GM15510 (cell line): ENCODE data around the gene GDF10.

ENCODE experiments used
- POLR2A ChIP-seq: IDR thresholded peaks from 3 replicates; pipeline ENCODE4 v1.6.1; 2011; ENCODE audit warnings: borderline replicate concordance; ENCODE audit not compliant: insufficient read length; ENCODE audit errors: extremely low read depth

GDF10 gene

GRCh38 chr10:47262606-47263533 is 37.1 kb upstream of the GDF10 start:
- no peak for TF ChIP-seq POLR2A

- TF ChIP-seq POLR2A, result no peak
Measured at GRCh38 chr10:47264797-47265281, 35.2 kb upstream of the GDF10 start.

- TF ChIP-seq POLR2A, result no peak
Measured at GRCh38 chr10:47266602-47267001, 33.4 kb upstream of the GDF10 start.

GRCh38 chr10:47268696-47269095 is 31.3 kb upstream of the GDF10 start:
- TF ChIP-seq POLR2A, result no peak

GRCh38 chr10:47269294-47269693 is 30.7 kb upstream of the GDF10 start:
- no peak for TF ChIP-seq POLR2A

GRCh38 chr10:47276071-47276470 is 23.9 kb upstream of the GDF10 start:
- no peak for TF ChIP-seq POLR2A

GRCh38 chr10:47276576-47277351 is 23.2 kb upstream of the GDF10 start:
- TF ChIP-seq POLR2A, result no peak

- TF ChIP-seq POLR2A, result no peak
Measured at GRCh38 chr10:47277352-47278151, 22.4 kb upstream of the GDF10 start.

GRCh38 chr10:47278152-47278473 is 21.9 kb upstream of the GDF10 start:
- no peak for TF ChIP-seq POLR2A

- TF ChIP-seq POLR2A, result no peak
Measured at GRCh38 chr10:47278720-47279119, 21.3 kb upstream of the GDF10 start.

GRCh38 chr10:47279276-47279675 is 20.7 kb upstream of the GDF10 start:
- TF ChIP-seq POLR2A, result no peak

GRCh38 chr10:47282005-47282656 is 17.9 kb upstream of the GDF10 start:
- no peak for TF ChIP-seq POLR2A

- no peak for TF ChIP-seq POLR2A
Measured at GRCh38 chr10:47282657-47283018, 17.4 kb upstream of the GDF10 start.

GRCh38 chr10:47283101-47283630 is 16.8 kb upstream of the GDF10 start:
- no peak for TF ChIP-seq POLR2A
